Sigmoid colon (tissue), 7 donors: ENCODE data around the gene SIN3A. TPM values are rescaled to one million over a fixed set of nuclear protein-coding genes. Genes with fewer than 3 reads are reported as not detected.

Experiments used
- DNase-seq: peaks from one replicate; pipeline ENCODE4 v3.0.0-alpha.2; 2019
- H3K27ac ChIP-seq, 4 donors: fragments of 200-600 bp; sonication (generic); one replicate each; pipeline ENCODE4 v1.5.1; 2016 to 2019; ENCODE audit warnings: mild to moderate bottlenecking in 1 of 4
- H3K27me3 ChIP-seq, 3 donors: fragments of 200-600 bp; sonication (generic); one replicate each; pipeline ENCODE4 v1.5.1; 2019; ENCODE audit warnings: mild to moderate bottlenecking in 1 of 3
- H3K36me3 ChIP-seq, 4 donors: fragments of 200-600 bp; sonication (generic); one replicate each; pipeline ENCODE4 v1.5.1; 2016 to 2019
- H3K4me1 ChIP-seq, 4 donors: fragments of 200-600 bp; sonication (generic); one replicate each; pipeline ENCODE4 v1.5.1; 2017 to 2019
- H3K4me3 ChIP-seq, 4 donors: fragments of 200-600 bp; sonication (generic); one replicate each; pipeline ENCODE4 v1.5.1; 2017 to 2019; ENCODE audit warnings: mild to moderate bottlenecking in 2 of 4, moderate library complexity in 1 of 4
- H3K9me3 ChIP-seq, 4 donors: fragments of 200-600 bp in 3 of 4; sonication (generic) in 3 of 4; one replicate each; pipeline versions ENCODE4 v1.5.1 to v1.6.1; 2013 to 2019
- EP300 ChIP-seq, 4 donors: sonication (generic); formaldehyde crosslinking; IDR thresholded peaks; one replicate each; pipeline ENCODE4 v1.6.1; 2017; ENCODE audit warnings: antibody characterized with exemption in 4 of 4
- POLR2A ChIP-seq, 2 donors: fragments of 450-650 bp; IDR thresholded peaks; one replicate each; pipeline ENCODE4 v1.6.1; 2016; ENCODE audit warnings: antibody characterized with exemption in 2 of 2, mild to moderate bottlenecking in 2 of 2, moderate library complexity in 2 of 2
- POLR2AphosphoS5 ChIP-seq, 4 donors: sonication (generic); formaldehyde crosslinking; IDR thresholded peaks; one replicate each; pipeline ENCODE4 v1.6.1; 2017; ENCODE audit warnings: antibody characterized with exemption in 4 of 4
- WGBS, 2 donors: extraction: QIAGEN DNeasy Blood & Tissue Kit; methylation state at CpG; one replicate each; pipeline ENCODE4 v1.1.7; 2013; 5-methylcytosine and 5-hydroxymethylcytosine counted together
- intact Hi-C: fragments of 100-400 bp; cut with DNase I; formaldehyde crosslinking; loops from one replicate; pipeline ENCODE4 v1.15.1; 2023
- polyA plus RNA-seq, 3 donors: library from polyadenylated mRNA; stranded (reverse); fragments of 200-250 nt; gene quantifications; one replicate each; pipeline ENCODE4 v1.2.3, GENCODE V29; 2013
- total RNA-seq, 4 donors: library from RNA; depleted of rRNA; stranded (reverse); fragments of >200 nt; gene quantifications; one replicate each; pipeline ENCODE4 v1.1.0, GENCODE V29; 2016
- TF ChIP-seq, protein P1 (sequence below), 4 experiments: fragments of 450-650 bp in 3 of 4; fragments of 200-600 bp in 1 of 4; IDR thresholded peaks; one replicate each; pipeline ENCODE4 v1.5.1; 2016 to 2019; ENCODE audit warnings: antibody characterized with exemption in 4 of 4, mild to moderate bottlenecking in 3 of 4, moderate library complexity in 2 of 4
- donor health status: healthy with polysubstance abuse.
- donor health status: Bipolar disorder and iron deficiency.
- donor health status: healthy.

The SIN3A gene
- total and polyA plus RNA-seq, 7 donors: 7.9 to 41.8 (median 34.6) TPM

DNA sequence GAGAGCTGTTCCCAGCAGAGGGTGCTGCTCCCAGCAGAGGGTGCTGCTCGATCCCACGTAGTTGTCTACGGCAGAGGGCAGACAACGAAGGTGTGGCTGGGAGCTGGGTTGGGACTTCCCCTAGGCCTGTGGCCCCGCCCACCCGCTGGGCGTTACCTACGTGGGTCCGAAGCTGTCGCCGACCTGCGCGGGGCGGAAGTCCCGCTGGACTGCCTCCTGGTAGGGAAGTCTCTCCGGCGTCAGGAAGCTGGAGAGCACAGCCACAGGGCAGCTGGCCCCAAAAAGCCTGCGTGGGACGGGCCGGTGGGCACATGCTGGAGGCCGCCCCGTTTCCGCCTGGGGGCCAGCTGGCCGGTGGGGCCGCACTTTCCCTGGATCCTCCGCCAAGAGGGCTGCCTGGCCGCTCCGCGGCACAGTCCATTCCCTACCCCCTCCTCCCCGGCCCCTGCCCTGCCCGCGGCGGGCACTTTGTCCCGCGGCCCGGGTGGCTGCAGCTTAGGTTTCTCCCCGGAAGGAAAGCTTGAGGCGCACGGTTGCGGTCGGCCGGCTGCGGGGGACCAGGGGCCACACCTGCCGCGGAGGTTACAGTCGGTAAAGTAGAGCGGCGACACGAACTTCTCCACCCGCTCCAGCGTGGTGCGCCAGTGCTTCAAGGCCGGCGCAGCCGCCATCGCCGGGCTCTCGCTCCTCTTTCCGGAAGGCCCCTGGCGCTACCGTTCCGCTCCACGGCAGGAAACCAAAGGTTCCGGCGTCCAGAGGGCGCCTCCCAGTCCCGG is 83.4 kb downstream of the SIN3A start, which contains the start of gene MAN2C1:
Gene MAN2C1, minus strand, starts transcription at position 695 of the 776 bp plus-strand sequence. Its CDS starts 24 bp downstream, at position 671.
- H3K27me3 ChIP-seq: no peaks in the 10 kb centered on the region
- TF ChIP-seq POLR2AphosphoS5 (IDR thresholded peaks at IDR 0.05) (peak; percentile 85 to 91 (median 89)), POLR2A (IDR thresholded peaks at IDR 0.05) (peak; percentile 70 to 71), EP300 (IDR thresholded peaks at IDR 0.05) (peak in 1 of 4 donors; percentile 20)
- TF ChIP-seq, protein P1, sequence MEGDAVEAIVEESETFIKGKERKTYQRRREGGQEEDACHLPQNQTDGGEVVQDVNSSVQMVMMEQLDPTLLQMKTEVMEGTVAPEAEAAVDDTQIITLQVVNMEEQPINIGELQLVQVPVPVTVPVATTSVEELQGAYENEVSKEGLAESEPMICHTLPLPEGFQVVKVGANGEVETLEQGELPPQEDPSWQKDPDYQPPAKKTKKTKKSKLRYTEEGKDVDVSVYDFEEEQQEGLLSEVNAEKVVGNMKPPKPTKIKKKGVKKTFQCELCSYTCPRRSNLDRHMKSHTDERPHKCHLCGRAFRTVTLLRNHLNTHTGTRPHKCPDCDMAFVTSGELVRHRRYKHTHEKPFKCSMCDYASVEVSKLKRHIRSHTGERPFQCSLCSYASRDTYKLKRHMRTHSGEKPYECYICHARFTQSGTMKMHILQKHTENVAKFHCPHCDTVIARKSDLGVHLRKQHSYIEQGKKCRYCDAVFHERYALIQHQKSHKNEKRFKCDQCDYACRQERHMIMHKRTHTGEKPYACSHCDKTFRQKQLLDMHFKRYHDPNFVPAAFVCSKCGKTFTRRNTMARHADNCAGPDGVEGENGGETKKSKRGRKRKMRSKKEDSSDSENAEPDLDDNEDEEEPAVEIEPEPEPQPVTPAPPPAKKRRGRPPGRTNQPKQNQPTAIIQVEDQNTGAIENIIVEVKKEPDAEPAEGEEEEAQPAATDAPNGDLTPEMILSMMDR (IDR thresholded peaks at IDR 0.05): peak in 2 of 4 experiments; percentile 65 to 80

DNA sequence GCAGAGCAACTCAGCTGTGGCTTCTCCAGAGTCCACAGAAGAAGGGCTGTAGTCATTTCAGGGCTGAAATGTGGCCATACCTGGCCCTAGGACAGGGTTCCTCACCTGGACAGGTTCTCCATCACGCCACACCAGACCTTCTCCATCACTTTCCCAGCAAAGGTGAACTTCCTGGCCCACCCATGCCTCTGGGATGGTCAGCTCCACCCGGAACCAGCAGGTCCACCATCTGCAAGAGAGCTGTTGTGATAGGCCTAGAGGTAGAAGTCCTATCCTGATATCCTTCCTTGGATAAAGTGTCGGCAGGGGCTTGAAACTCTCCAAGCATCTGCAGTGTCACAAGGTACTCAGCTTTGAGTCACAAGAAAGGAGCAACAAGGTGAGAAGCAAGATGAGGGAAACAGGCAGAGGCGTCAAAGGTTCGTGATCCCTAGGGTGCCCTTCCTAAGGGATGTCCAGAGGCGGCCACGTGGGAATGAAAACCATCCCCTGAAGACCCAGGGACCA is 84.0 kb downstream of the SIN3A start:
- no peak for DNase-seq
- no peak for TF ChIP-seq EP300 (IDR thresholded peaks at IDR 0.05)
- TF ChIP-seq, protein P1 (IDR thresholded peaks at IDR 0.05): peak in 2 of 4 experiments; percentile 42 to 57
- no peak for TF ChIP-seq POLR2AphosphoS5 (IDR thresholded peaks at IDR 0.05)
- Histone ChIP-seq H3K36me3 (peaks cover 9 to 74% (median 43%) of the 10 kb centered on the region in 4 donors), H3K4me1 (peaks cover 0 to 22% (median 18%) of the 10 kb centered on the region in 4 donors), H3K4me3 (peak overlapping the region; percentile 73 to 99 (median 82)), H3K9me3 (no peaks in the 10 kb centered on the region), H3K27me3 (no peaks in the 10 kb centered on the region), H3K27ac (peak overlapping the region; percentile 95 to 99 (median 97))
- intact Hi-C loops: loop anchor here (1.0 to 10.0 kb wide), 3 partner anchors 83 to 255 kb away; partner anchors contain the start of gene PTPN9
- WGBS, 2 donors: 35 to 47% methylated on average over 7 of the region's 7 CpGs

More for the DNA sequence above, 83.4 kb downstream of the SIN3A start, which contains the start of gene MAN2C1:
- WGBS, 2 donors: 0 to 1% methylated on average over 67 of the region's 67 CpGs
- Histone ChIP-seq H3K9me3 (no peaks in the 10 kb centered on the region), H3K36me3 (peaks cover 9 to 74% (median 46%) of the 10 kb centered on the region in 4 donors), H3K4me1 (peaks cover 0 to 22% (median 18%) of the 10 kb centered on the region in 4 donors), H3K4me3 (peak within 1 kb of the TSS; percentile 73 to 99 (median 82)), H3K27ac (peak within 1 kb of the TSS; percentile 95 to 99 (median 97))
- intact Hi-C loops: loop anchor here (1.0 to 10.0 kb wide), 3 partner anchors 82 to 254 kb away; partner anchors contain the start of gene PTPN9
- peak; percentile 98 for DNase-seq

DNA sequence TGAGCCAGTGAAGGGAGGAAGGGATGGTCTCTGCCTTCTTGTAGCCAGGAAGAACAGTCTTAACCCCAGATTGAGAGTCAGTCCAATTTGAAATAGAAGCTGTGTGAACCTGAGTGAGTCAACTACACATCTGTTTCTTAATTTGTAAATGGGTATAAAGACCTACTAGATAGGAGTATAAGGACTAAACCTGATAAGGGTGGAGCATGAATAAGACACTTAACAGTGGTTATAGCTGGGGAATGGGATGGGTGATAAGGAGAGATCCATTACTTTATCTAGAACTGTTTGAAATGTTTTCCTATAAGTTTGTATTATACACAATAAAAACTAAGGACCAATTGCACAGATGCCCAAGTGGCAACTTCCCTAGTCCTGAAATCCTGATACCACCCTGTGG is 84.5 kb downstream of the SIN3A start:
- intact Hi-C loops: loop anchor here (1.0 to 10.0 kb wide), 3 partner anchors 83 to 255 kb away; partner anchors contain the start of gene PTPN9
- H3K27me3 ChIP-seq: no peaks in the 10 kb centered on the region
- H3K9me3 ChIP-seq: no peaks in the 10 kb centered on the region
- no peak for DNase-seq
- H3K4me3 ChIP-seq: no peak overlapping the region
- TF ChIP-seq POLR2AphosphoS5 (IDR thresholded peaks at IDR 0.05): no peak
- TF ChIP-seq, protein P1 (IDR thresholded peaks at IDR 0.05): no peak
- no peak for TF ChIP-seq EP300 (IDR thresholded peaks at IDR 0.05)
- peak overlapping the region in 2 of 4 donors; percentile 98 to 99 for H3K27ac ChIP-seq
- peaks cover 9 to 74% (median 43%) of the 10 kb centered on the region in 4 donors for H3K36me3 ChIP-seq
- H3K4me1 ChIP-seq: peaks cover 0 to 22% (median 18%) of the 10 kb centered on the region in 4 donors

DNA sequence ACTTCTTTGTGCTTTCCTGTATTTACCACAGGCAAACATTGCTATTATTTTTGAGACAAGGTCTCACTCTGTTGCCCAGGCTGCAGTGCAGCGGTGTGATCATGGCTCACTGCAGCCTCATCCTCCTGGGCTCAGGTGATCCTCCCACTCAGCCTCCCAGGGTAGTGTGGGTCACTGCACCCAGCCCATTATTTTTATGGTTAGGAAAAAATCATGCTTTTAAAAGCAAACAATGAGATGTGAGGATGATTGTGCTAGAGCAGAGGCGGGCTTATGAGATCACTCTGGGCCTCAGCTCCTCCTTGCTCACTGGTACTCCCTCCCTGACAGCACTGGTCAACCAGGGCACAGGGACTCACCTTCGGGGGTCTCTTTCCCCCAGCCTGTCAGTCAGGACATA is 85.3 kb downstream of the SIN3A start:
- no peaks in the 10 kb centered on the region for H3K27me3 ChIP-seq
- H3K36me3 ChIP-seq: peaks cover 3 to 74% (median 37%) of the 10 kb centered on the region in 4 donors
- TF ChIP-seq, protein P1 (IDR thresholded peaks at IDR 0.05): no peak
- TF ChIP-seq POLR2AphosphoS5 (IDR thresholded peaks at IDR 0.05) (no peak), EP300 (IDR thresholded peaks at IDR 0.05) (no peak), POLR2A (IDR thresholded peaks at IDR 0.05) (no peak)
- no peak overlapping the region for H3K4me3 ChIP-seq
- intact Hi-C loops: loop anchor here (5.0 to 10.0 kb wide), 2 partner anchors 209 to 256 kb away; partner anchors contain the start of gene PTPN9
- no peak for DNase-seq
- WGBS, 2 donors: 93 to 96% methylated on average over 3 of the region's 3 CpGs
- H3K27ac ChIP-seq: no peak overlapping the region
- H3K9me3 ChIP-seq: no peaks in the 10 kb centered on the region
- H3K4me1 ChIP-seq: peaks cover 0 to 22% (median 18%) of the 10 kb centered on the region in 4 donors
